Liver (tissue), 9 donors: ENCODE measurements around the gene P2RY6. TPM values are rescaled to one million over a fixed set of nuclear protein-coding genes. Genes with fewer than 3 reads are reported as not detected.

ENCODE experiments used
- DNase-seq: peaks from one replicate; pipeline ENCODE4 v3.0.0-alpha.2; 2017; ENCODE audit warnings: low spot score
- H3K27ac ChIP-seq, 2 donors: one replicate each; pipeline ENCODE4 v1.7.0; 2013; ENCODE audit warnings: inconsistent platforms in 2 of 2, low read length in 2 of 2, control low read depth in 1 of 2, low read depth in 1 of 2, mild to moderate bottlenecking in 1 of 2
- H3K27me3 ChIP-seq, 4 donors: one replicate each; pipeline versions ENCODE4 v1.6.1 to v1.7.0; 2013; ENCODE audit warnings: low read length in 3 of 4, inconsistent platforms in 1 of 4, mild to moderate bottlenecking in 1 of 4, moderate library complexity in 1 of 4; ENCODE audit not compliant: control insufficient read depth in 4 of 4, insufficient read depth in 4 of 4
- H3K36me3 ChIP-seq, 4 donors: one replicate each; pipeline versions ENCODE4 v1.6.1 to v1.7.0; 2013; ENCODE audit warnings: low read length in 3 of 4, mild to moderate bottlenecking in 3 of 4, low read depth in 1 of 4, moderate library complexity in 1 of 4; ENCODE audit not compliant: control insufficient read depth in 4 of 4, insufficient read depth in 3 of 4
- H3K4me1 ChIP-seq, 4 donors: one replicate each; pipeline versions ENCODE4 v1.6.1 to v1.7.0; 2013; ENCODE audit warnings: low read length in 3 of 4, mild to moderate bottlenecking in 3 of 4, moderate library complexity in 1 of 4; ENCODE audit not compliant: control insufficient read depth in 4 of 4, insufficient read depth in 4 of 4
- H3K4me3 ChIP-seq, 3 donors: one replicate each; pipeline versions ENCODE4 v1.6.1 to v1.7.0; 2013; ENCODE audit warnings: low read length in 3 of 3, control low read depth in 1 of 3, low read depth in 1 of 3, mild to moderate bottlenecking in 1 of 3
- H3K9ac ChIP-seq, 2 donors: one replicate each; pipeline ENCODE4 v1.7.0; 2013; ENCODE audit warnings: low read length in 2 of 2, mild to moderate bottlenecking in 2 of 2, moderate library complexity in 2 of 2, control low read depth in 1 of 2, low read depth in 1 of 2
- H3K9me3 ChIP-seq, 4 donors: one replicate each; pipeline versions ENCODE4 v1.6.1 to v1.7.0; 2013; ENCODE audit warnings: low read length in 3 of 4; ENCODE audit not compliant: control insufficient read depth in 4 of 4
- CTCF ChIP-seq: fragments of 150-350 bp; IDR thresholded peaks from 2 replicates; pipeline ENCODE4 v1.5.1; 2017; ENCODE audit warnings: improper control_type of control experiment, low read depth, low read length; ENCODE audit not compliant: missing input control
- EGR1 ChIP-seq, 2 donors: IDR thresholded peaks; 2 replicates each; pipeline ENCODE4 v1.6.1; 2016 to 2018; ENCODE audit warnings: antibody characterized with exemption in 2 of 2, low read depth in 2 of 2
- FOXA1 ChIP-seq: IDR thresholded peaks from 2 replicates; pipeline ENCODE4 v1.6.1; 2016; ENCODE audit warnings: antibody characterized with exemption
- FOXA2 ChIP-seq: IDR thresholded peaks from 2 replicates; pipeline ENCODE4 v1.6.1; 2016; ENCODE audit warnings: antibody characterized with exemption
- GABPA ChIP-seq, 2 donors: IDR thresholded peaks in 1 of 2; conservative IDR thresholded peaks in 1 of 2; 2 replicates each; pipeline ENCODE4 v1.6.1; 2016; ENCODE audit warnings: antibody characterized with exemption in 2 of 2, mild to moderate bottlenecking in 1 of 2, moderate library complexity in 1 of 2
- HNF4A ChIP-seq, 2 donors: conservative IDR thresholded peaks; 2 replicates each; pipeline ENCODE4 v1.6.1; 2016; ENCODE audit warnings: antibody characterized with exemption in 2 of 2, mild to moderate bottlenecking in 2 of 2
- REST ChIP-seq: IDR thresholded peaks from 2 replicates; pipeline ENCODE4 v1.6.1; 2016; ENCODE audit warnings: antibody characterized with exemption, mild to moderate bottlenecking
- TAF1 ChIP-seq: conservative IDR thresholded peaks from 2 replicates; pipeline ENCODE4 v1.6.1; 2016; ENCODE audit warnings: antibody characterized with exemption, mild to moderate bottlenecking
- WGBS: extraction: QIAGEN DNeasy Blood & Tissue Kit; methylation state at CpG from one replicate; pipeline ENCODE4 v1.1.7; 2013; 5-methylcytosine and 5-hydroxymethylcytosine counted together
- polyA plus RNA-seq, 2 donors: library from polyadenylated mRNA; stranded (reverse) in 1 of 2; unstranded in 1 of 2; fragments of 200-250 nt in 1 of 2; fragments of >200 nt in 1 of 2; fragmentation: Nextera tagmentation in 1 of 2; extraction: Ambion mirVana in 1 of 2; gene quantifications; one replicate each; pipeline versions ENCODE4 v1.2.1 to v1.2.3, GENCODE V29; 2013 to 2015
- total RNA-seq, 2 donors: library from RNA; depleted of rRNA; stranded (reverse); fragments of >200 nt; gene quantifications; one replicate each; pipeline ENCODE4 v1.2.3, GENCODE V29; 2014
- TF ChIP-seq, protein P1 (sequence below): IDR thresholded peaks from 2 replicates; pipeline ENCODE4 v1.6.1; 2016; ENCODE audit warnings: antibody characterized with exemption
- donor health status: healthy.
- donor health status: healthy.
- donor health status: healthy.
- donor health status: healthy.
- donor health status: healthy.

The P2RY6 gene
- total and polyA plus RNA-seq, 4 donors = 0.21 to 1.3 (median 0.78) TPM

DNA sequence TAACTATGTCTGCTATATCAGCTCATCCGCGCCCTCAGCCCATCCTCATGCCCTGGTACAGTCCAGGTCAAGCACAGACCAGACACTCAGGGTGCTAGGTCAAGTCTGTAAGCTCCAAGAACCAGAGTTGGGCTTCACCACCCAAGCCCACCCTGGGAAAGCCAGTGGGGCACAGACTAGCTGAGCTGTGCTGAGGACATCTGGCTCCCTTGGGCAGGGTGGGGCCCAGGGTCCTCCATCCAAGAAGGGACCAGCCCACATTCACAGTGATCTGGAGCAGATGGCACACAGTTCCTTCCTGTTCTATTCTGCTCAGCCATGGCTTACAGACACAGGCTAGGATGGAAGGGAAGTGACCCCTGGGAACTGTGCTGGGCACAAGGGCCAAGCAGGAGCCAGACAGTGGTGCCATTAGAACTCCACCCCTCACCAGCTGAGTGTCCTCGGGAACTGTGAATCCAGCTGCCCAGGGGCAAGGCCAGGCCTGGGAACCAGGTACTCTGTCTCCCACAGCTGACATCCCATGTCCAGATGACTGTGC is 9.1 kb downstream of the P2RY6 start:
- Histone ChIP-seq H3K27me3 (no peaks in the 10 kb centered on the region), H3K36me3 (no peaks in the 10 kb centered on the region), H3K9ac (no peak overlapping the region), H3K27ac (no peak overlapping the region), H3K4me3 (no peak overlapping the region), H3K9me3 (no peaks in the 10 kb centered on the region), H3K4me1 (no peaks in the 10 kb centered on the region)
- no peak for DNase-seq
- WGBS = 91% methylated on average over 3 of the region's 3 CpGs
- no peak for TF ChIP-seq CTCF
- TF ChIP-seq FOXA2 = no peak
- TF ChIP-seq REST = no peak
- TF ChIP-seq TAF1 = no peak
- TF ChIP-seq, protein P1, sequence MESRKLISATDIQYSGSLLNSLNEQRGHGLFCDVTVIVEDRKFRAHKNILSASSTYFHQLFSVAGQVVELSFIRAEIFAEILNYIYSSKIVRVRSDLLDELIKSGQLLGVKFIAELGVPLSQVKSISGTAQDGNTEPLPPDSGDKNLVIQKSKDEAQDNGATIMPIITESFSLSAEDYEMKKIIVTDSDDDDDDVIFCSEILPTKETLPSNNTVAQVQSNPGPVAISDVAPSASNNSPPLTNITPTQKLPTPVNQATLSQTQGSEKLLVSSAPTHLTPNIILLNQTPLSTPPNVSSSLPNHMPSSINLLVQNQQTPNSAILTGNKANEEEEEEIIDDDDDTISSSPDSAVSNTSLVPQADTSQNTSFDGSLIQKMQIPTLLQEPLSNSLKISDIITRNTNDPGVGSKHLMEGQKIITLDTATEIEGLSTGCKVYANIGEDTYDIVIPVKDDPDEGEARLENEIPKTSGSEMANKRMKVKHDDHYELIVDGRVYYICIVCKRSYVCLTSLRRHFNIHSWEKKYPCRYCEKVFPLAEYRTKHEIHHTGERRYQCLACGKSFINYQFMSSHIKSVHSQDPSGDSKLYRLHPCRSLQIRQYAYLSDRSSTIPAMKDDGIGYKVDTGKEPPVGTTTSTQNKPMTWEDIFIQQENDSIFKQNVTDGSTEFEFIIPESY = no peak
- TF ChIP-seq EGR1 (IDR thresholded peaks at IDR 0.05; ENCODE audit: low read depth in 2 of 2) = no peak
- TF ChIP-seq HNF4A (conservative IDR thresholded peaks at IDR 0.05) = no peak

GRCh38 chr11:73281796-73282660 is 9.9 kb downstream of the P2RY6 start:
- 89% methylated on average over 3 of the region's 3 CpGs for WGBS
- Histone ChIP-seq H3K27me3 (no peaks in the 10 kb centered on the region), H3K27ac (no peak overlapping the region), H3K9ac (no peak overlapping the region), H3K9me3 (no peaks in the 10 kb centered on the region), H3K4me1 (no peaks in the 10 kb centered on the region), H3K36me3 (no peaks in the 10 kb centered on the region), H3K4me3 (no peak overlapping the region)
- no peak for DNase-seq
- TF ChIP-seq FOXA1 (no peak), GABPA (IDR thresholded peaks at IDR 0.05 in 1 of 2, conservative IDR thresholded peaks at IDR 0.05 in 1 of 2) (no peak)
